IPS DF 6.9 (cell line): ENCODE measurements around the gene KRTAP1-4.
"Not testable (repeated sequence)": the region's sequence is repeated elsewhere in the genome, so short reads cannot be mapped to it uniquely, and the experiment has no call there.

Experiments
- DNase-seq: peaks from one replicate; pipeline ENCODE4 v3.0.0-alpha.2; 2013; ENCODE audit warnings: low read depth, low spot score
- H3K27ac ChIP-seq: one replicate; pipeline ENCODE4 v1.5.1; 2013; ENCODE audit warnings: low read length, control low read depth
- H3K27me3 ChIP-seq: 2 replicates; pipeline ENCODE4 v1.6.1; 2013; ENCODE audit warnings: mild to moderate bottlenecking, low read length; ENCODE audit not compliant: control insufficient read depth, insufficient read depth
- H3K36me3 ChIP-seq: 2 replicates; pipeline ENCODE4 v1.6.1; 2013; ENCODE audit warnings: low read length; ENCODE audit not compliant: control insufficient read depth, insufficient read depth
- H3K4me1 ChIP-seq: 2 replicates; pipeline ENCODE4 v1.6.1; 2013; ENCODE audit warnings: low read length; ENCODE audit not compliant: control insufficient read depth, insufficient read depth
- H3K4me3 ChIP-seq: 2 replicates; pipeline ENCODE4 v1.5.1; 2013; ENCODE audit warnings: mild to moderate bottlenecking, low read length
- H3K9me3 ChIP-seq: 2 replicates; pipeline ENCODE4 v1.6.1; 2013; ENCODE audit warnings: low read length, inconsistent platforms; ENCODE audit not compliant: control insufficient read depth, insufficient read depth
- WGBS: extraction: QIAGEN DNeasy Blood & Tissue Kit; methylation state at CpG from one replicate; pipeline ENCODE4 v1.1.7; 2013; ENCODE audit warnings: mixed read lengths, missing lambda C conversion rate; ENCODE audit not compliant: insufficient read length, insufficient coverage; 5-methylcytosine and 5-hydroxymethylcytosine counted together

The KRTAP1-4 gene

GRCh38 chr17:41029633-41030245 lies at the start of gene KRTAP1-4:
Gene KRTAP1-4 (minus strand): TSS chr17:41030195. CDS start chr17:41030078, 117 bp downstream.
- H3K4me3 ChIP-seq = no peak within 1 kb of the TSS
- H3K9me3 ChIP-seq = no peaks in the 10 kb centered on the region
- no peaks in the 10 kb centered on the region for H3K27me3 ChIP-seq
- H3K36me3 ChIP-seq = no peaks in the 10 kb centered on the region
- no peaks in the 10 kb centered on the region; the same call in 1 of the 2 replicates for H3K4me1 ChIP-seq
- H3K27ac ChIP-seq = no peak within 1 kb of the TSS
- WGBS = no CpG with 5 or more reads among the region's 12 CpGs
- no peak for DNase-seq

- no peaks in the 10 kb centered on the region for H3K4me1 ChIP-seq
These were observed 46.8 kb upstream of the KRTAP1-4 start for GRCh38 chr17:41076788-41077187.

GRCh38 chr17:41073676-41074075 lies 43.7 kb upstream of the KRTAP1-4 start:
- no peak for DNase-seq
- Histone ChIP-seq H3K27ac (no peak overlapping the region), H3K4me3 (no peak overlapping the region), H3K4me1 (no peaks in the 10 kb centered on the region), H3K27me3 (no peaks in the 10 kb centered on the region), H3K36me3 (no peaks in the 10 kb centered on the region), H3K9me3 (no peaks in the 10 kb centered on the region)
- whole genome bisulfite sequencing = no CpG with 5 or more reads among the region's 2 CpGs

More at GRCh38 chr17:41076788-41077187, 46.8 kb upstream of the KRTAP1-4 start:
- Histone ChIP-seq H3K4me3 (no peak overlapping the region), H3K9me3 (no peaks in the 10 kb centered on the region), H3K27ac (no peak overlapping the region), H3K36me3 (no peaks in the 10 kb centered on the region), H3K27me3 (no peaks in the 10 kb centered on the region)
- no peak for DNase-seq

- Histone ChIP-seq H3K27ac (no peak overlapping the region), H3K4me1 (no peaks in the 10 kb centered on the region), H3K27me3 (no peaks in the 10 kb centered on the region), H3K4me3 (no peak overlapping the region), H3K36me3 (no peaks in the 10 kb centered on the region), H3K9me3 (no peaks in the 10 kb centered on the region)
- DNase-seq = no peak
- no CpG with 5 or more reads among the region's 5 CpGs for WGBS
These were observed 41.8 kb upstream of the KRTAP1-4 start for GRCh38 chr17:41071606-41072360.

- H3K4me1 ChIP-seq = no peaks in the 10 kb centered on the region
- no peak overlapping the region for H3K4me3 ChIP-seq
- H3K27me3 ChIP-seq = no peaks in the 10 kb centered on the region
- H3K27ac ChIP-seq = no peak overlapping the region
- no peaks in the 10 kb centered on the region for H3K9me3 ChIP-seq
- WGBS = no CpG with 5 or more reads among the region's 3 CpGs
- H3K36me3 ChIP-seq = no peaks in the 10 kb centered on the region
- no peak for DNase-seq
These were observed 39.0 kb upstream of the KRTAP1-4 start for GRCh38 chr17:41069031-41069430.

GRCh38 chr17:41067281-41067680 lies 37.3 kb upstream of the KRTAP1-4 start:
- Histone ChIP-seq H3K4me1 (no peaks in the 10 kb centered on the region), H3K36me3 (no peaks in the 10 kb centered on the region), H3K27ac (no peak overlapping the region), H3K9me3 (no peaks in the 10 kb centered on the region), H3K27me3 (no peaks in the 10 kb centered on the region), H3K4me3 (no peak overlapping the region)
- no peak for DNase-seq

- H3K4me1 ChIP-seq = no peaks in the 10 kb centered on the region
- H3K27ac ChIP-seq = no peak within 1 kb of the TSS
- no peaks in the 10 kb centered on the region for H3K9me3 ChIP-seq
- no peaks in the 10 kb centered on the region for H3K36me3 ChIP-seq
- H3K27me3 ChIP-seq = no peaks in the 10 kb centered on the region
- 100% methylated on average over 1 of the region's 6 CpGs for WGBS
- H3K4me3 ChIP-seq = no peak within 1 kb of the TSS
- DNase-seq = no peak
These were observed 36.0 kb upstream of the KRTAP1-4 start, which contains the start of gene KRTAP2-4 for GRCh38 chr17:41065829-41066624. Gene KRTAP2-4 (minus strand): TSS chr17:41065879. CDS start chr17:41065845, 34 bp downstream.

GRCh38 chr17:41065016-41065689 lies 35.2 kb upstream of the KRTAP1-4 start:
- DNase-seq, H3K9me3 ChIP-seq, H3K27ac ChIP-seq, H3K27me3 ChIP-seq, H3K36me3 ChIP-seq, H3K4me1 ChIP-seq, H3K4me3 ChIP-seq: not testable (repeated sequence)
- no CpG with 5 or more reads among the region's 16 CpGs for WGBS

GRCh38 chr17:41064301-41064700 lies 34.3 kb upstream of the KRTAP1-4 start:
- Histone ChIP-seq H3K27me3 (no peaks in the 10 kb centered on the region), H3K9me3 (no peaks in the 10 kb centered on the region), H3K27ac (no peak overlapping the region), H3K36me3 (no peaks in the 10 kb centered on the region), H3K4me3 (no peak overlapping the region), H3K4me1 (no peaks in the 10 kb centered on the region)
- WGBS = no CpG with 5 or more reads among the region's 1 CpG
- DNase-seq = no peak

- Histone ChIP-seq H3K36me3 (no peaks in the 10 kb centered on the region), H3K27ac (no peak overlapping the region), H3K4me1 (no peaks in the 10 kb centered on the region), H3K9me3 (no peaks in the 10 kb centered on the region), H3K27me3 (no peaks in the 10 kb centered on the region), H3K4me3 (no peak overlapping the region)
- no CpG with 5 or more reads among the region's 4 CpGs for WGBS
- no peak for DNase-seq
These were observed 33.5 kb upstream of the KRTAP1-4 start for GRCh38 chr17:41063449-41063848.
